ENCODE data around the gene PLN.

DNA sequence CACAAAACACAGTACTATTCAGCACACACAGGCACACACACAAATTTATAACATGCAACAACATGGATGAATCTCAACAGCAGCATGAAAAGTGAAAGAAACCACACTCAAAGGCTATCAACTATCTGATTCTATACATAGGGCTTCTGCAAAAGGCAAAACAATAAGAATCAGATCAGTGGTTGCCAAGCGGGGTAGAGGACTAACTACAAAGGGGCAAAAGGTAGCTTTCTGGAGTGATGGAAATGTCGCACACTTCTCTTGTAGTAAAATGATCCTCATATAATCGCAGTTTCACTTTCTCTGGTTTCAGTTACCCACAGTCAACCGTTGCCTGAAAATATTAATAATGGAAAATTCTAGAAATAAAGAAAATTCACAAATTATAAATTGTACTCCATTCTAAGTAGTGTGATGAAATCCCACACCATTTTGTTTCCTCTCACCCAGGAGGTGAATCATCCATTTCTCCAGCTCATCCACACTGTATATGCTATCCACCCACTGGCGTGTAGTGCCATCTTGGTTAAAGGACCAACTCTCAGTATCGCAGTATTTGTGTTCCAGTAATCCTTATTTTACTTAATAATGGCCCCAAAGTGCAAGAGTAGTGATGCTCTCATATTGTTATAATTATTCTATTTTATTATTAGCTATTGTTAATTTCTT, 12.8 kb upstream of the PLN start:
- TF ChIP-seq, protein P1, sequence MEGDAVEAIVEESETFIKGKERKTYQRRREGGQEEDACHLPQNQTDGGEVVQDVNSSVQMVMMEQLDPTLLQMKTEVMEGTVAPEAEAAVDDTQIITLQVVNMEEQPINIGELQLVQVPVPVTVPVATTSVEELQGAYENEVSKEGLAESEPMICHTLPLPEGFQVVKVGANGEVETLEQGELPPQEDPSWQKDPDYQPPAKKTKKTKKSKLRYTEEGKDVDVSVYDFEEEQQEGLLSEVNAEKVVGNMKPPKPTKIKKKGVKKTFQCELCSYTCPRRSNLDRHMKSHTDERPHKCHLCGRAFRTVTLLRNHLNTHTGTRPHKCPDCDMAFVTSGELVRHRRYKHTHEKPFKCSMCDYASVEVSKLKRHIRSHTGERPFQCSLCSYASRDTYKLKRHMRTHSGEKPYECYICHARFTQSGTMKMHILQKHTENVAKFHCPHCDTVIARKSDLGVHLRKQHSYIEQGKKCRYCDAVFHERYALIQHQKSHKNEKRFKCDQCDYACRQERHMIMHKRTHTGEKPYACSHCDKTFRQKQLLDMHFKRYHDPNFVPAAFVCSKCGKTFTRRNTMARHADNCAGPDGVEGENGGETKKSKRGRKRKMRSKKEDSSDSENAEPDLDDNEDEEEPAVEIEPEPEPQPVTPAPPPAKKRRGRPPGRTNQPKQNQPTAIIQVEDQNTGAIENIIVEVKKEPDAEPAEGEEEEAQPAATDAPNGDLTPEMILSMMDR (IDR thresholded peaks at IDR 0.05; ENCODE audit: insufficient read depth, low read length): no peak
- no peak for TF ChIP-seq POLR2AphosphoS5 (IDR thresholded peaks at IDR 0.05; ENCODE audit: low read depth)
- TF ChIP-seq, protein P2, sequence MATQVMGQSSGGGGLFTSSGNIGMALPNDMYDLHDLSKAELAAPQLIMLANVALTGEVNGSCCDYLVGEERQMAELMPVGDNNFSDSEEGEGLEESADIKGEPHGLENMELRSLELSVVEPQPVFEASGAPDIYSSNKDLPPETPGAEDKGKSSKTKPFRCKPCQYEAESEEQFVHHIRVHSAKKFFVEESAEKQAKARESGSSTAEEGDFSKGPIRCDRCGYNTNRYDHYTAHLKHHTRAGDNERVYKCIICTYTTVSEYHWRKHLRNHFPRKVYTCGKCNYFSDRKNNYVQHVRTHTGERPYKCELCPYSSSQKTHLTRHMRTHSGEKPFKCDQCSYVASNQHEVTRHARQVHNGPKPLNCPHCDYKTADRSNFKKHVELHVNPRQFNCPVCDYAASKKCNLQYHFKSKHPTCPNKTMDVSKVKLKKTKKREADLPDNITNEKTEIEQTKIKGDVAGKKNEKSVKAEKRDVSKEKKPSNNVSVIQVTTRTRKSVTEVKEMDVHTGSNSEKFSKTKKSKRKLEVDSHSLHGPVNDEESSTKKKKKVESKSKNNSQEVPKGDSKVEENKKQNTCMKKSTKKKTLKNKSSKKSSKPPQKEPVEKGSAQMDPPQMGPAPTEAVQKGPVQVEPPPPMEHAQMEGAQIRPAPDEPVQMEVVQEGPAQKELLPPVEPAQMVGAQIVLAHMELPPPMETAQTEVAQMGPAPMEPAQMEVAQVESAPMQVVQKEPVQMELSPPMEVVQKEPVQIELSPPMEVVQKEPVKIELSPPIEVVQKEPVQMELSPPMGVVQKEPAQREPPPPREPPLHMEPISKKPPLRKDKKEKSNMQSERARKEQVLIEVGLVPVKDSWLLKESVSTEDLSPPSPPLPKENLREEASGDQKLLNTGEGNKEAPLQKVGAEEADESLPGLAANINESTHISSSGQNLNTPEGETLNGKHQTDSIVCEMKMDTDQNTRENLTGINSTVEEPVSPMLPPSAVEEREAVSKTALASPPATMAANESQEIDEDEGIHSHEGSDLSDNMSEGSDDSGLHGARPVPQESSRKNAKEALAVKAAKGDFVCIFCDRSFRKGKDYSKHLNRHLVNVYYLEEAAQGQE (IDR thresholded peaks at IDR 0.05; ENCODE audit: insufficient replicate concordance, low read depth): no peak
- TF ChIP-seq GABPA (IDR thresholded peaks at IDR 0.05; ENCODE audit: low read depth): no peak
